Mucosa of descending colon (tissue), 3 donors: ENCODE results near the gene POR. TPM values are rescaled to one million over a fixed set of nuclear protein-coding genes. Genes with fewer than 3 reads are reported as not detected.
A peak's percentile ranks its signal among the peaks of the same experiment; 100 is the strongest.
"Not testable (repeated sequence)": the region's sequence is repeated elsewhere in the genome, so short reads cannot be mapped to it uniquely, and the experiment has no call there.

ENCODE experiments used
- ATAC-seq: fragments of 200-7000 bp; cut with Tn5 transposase; one replicate; pipeline ENCODE4 v1.9.1; 2020; ENCODE audit warnings: mild to moderate bottlenecking, moderate library complexity
- DNase-seq, 3 donors: peaks; one replicate each; pipeline ENCODE4 v3.0.0-alpha.2; 2020
- H3K36me3 ChIP-seq: fragments of 200-600 bp; one replicate; pipeline ENCODE4 v1.8.0; 2021; ENCODE audit warnings: low read depth, mild to moderate bottlenecking
- H3K4me1 ChIP-seq: fragments of 200-600 bp; one replicate; pipeline ENCODE4 v1.8.0; 2021; ENCODE audit warnings: low read depth, mild to moderate bottlenecking
- H3K4me3 ChIP-seq: fragments of 200-600 bp; one replicate; pipeline ENCODE4 v1.8.0; 2021; ENCODE audit warnings: mild to moderate bottlenecking
- H3K9me3 ChIP-seq: fragments of 200-600 bp; one replicate; pipeline ENCODE4 v1.8.0; 2021; ENCODE audit warnings: mild to moderate bottlenecking
- intact Hi-C, 2 donors: fragments of 100-400 bp; cut with DNase I in 1 of 2; cut with micrococcal nuclease in 1 of 2; formaldehyde crosslinking; loops; one replicate each; pipeline versions ENCODE4 v1.11.0 to v1.11.1; 2022; cut with DNase I, micrococcal nuclease
- total RNA-seq, 3 donors: library from RNA; stranded (reverse); fragmentation: NEBNext Ultra II Directional in 2 of 3; extraction: Animal tissue kit (Norgen Biotek cat#: 25700) in 2 of 3; gene quantifications; one replicate each; pipeline versions ENCODE4 v1.2.1 to v1.2.4, GENCODE V29; 2021 to 2023
- TF ChIP-seq, protein P1 (sequence below): fragments of 200-600 bp; IDR thresholded peaks from one replicate; pipeline ENCODE4 v1.8.0; 2022; ENCODE audit warnings: antibody characterized with exemption, mild to moderate bottlenecking
- donor health status: DM: no; HTN: no; CAD: no; lungs with moderate emphysema.
- donor health status: DM: no; HTN: no; CAD: no.
- donor health status: DM: no; HTN: yes; CAD: no.

POR gene
- total RNA-seq, 3 donors from 2014 or later, result 76.4 to 122 (median 118) TPM

DNA sequence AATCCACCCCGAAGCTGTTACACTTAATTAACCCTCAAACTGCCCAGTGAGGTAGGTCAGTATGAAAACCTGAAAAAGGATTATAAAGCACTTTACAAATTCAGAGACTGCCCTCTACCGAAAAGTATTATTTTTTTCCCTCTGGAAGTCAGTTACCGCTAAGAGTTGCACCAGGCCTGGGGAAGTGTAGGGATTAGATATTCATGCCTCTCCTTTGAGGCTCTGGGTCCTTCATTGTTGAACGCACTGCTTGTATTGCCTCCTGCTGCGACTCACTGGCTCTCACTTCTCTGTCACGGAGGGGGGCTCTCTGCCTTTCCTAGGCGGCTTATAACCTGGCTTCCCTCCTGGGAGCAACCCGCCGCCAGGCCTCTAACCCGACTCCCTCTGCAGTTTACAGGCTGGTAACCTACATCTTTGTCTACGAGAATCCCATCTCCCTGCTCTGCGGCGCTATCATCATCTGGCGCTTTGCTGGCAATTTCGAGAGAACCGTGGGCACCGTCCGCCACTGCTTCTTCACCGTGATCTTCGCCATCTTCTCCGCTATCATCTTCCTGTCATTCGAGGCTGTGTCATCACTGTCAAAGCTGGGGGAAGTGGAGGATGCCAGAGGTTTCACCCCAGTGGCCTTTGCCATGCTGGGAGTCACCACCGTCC lies 33.4 kb upstream of the POR start:
- peaks cover 26% of the 10 kb centered on the region for H3K4me1 ChIP-seq
- no peaks in the 10 kb centered on the region for H3K9me3 ChIP-seq
- DNase-seq (no peak), ATAC-seq (no peak)
- H3K4me3 ChIP-seq, result no peak overlapping the region
- TF ChIP-seq, protein P1, sequence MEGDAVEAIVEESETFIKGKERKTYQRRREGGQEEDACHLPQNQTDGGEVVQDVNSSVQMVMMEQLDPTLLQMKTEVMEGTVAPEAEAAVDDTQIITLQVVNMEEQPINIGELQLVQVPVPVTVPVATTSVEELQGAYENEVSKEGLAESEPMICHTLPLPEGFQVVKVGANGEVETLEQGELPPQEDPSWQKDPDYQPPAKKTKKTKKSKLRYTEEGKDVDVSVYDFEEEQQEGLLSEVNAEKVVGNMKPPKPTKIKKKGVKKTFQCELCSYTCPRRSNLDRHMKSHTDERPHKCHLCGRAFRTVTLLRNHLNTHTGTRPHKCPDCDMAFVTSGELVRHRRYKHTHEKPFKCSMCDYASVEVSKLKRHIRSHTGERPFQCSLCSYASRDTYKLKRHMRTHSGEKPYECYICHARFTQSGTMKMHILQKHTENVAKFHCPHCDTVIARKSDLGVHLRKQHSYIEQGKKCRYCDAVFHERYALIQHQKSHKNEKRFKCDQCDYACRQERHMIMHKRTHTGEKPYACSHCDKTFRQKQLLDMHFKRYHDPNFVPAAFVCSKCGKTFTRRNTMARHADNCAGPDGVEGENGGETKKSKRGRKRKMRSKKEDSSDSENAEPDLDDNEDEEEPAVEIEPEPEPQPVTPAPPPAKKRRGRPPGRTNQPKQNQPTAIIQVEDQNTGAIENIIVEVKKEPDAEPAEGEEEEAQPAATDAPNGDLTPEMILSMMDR, result no peak
- intact Hi-C loops, result no loop called here
- H3K36me3 ChIP-seq, result peaks cover 3% of the 10 kb centered on the region

DNA sequence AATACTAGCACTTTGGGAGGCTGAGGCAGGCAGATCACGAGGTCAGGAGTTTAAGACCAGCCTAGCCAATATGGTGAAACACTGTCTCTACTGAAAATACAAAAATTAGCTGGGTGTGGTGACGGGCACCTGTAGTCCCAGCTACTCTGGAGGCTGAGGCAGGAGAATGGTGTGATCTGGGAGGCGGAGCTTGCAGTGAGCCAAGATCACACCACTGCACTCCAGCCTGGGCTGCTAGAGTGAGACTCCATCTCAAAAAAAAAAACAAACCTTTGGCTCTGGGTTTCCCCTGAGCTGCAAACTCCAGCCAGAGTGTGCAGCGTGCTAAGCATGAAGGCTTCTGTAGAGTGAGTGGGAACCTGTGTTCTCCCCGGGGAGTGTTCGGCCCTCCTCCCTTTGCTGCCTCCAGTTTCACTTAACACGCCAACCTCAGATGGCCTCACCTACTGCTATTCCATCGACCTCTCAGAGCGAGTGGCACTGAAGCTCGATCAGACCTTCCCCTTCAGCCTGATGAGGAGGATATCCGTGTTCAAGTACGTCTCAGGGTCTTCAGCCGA lies 31.6 kb upstream of the POR start:
- H3K4me3 ChIP-seq, H3K9me3 ChIP-seq, DNase-seq, ATAC-seq, intact Hi-C loops, H3K36me3 ChIP-seq: not testable (repeated sequence)
- H3K4me1 ChIP-seq, result peaks cover 26% of the 10 kb centered on the region

DNA sequence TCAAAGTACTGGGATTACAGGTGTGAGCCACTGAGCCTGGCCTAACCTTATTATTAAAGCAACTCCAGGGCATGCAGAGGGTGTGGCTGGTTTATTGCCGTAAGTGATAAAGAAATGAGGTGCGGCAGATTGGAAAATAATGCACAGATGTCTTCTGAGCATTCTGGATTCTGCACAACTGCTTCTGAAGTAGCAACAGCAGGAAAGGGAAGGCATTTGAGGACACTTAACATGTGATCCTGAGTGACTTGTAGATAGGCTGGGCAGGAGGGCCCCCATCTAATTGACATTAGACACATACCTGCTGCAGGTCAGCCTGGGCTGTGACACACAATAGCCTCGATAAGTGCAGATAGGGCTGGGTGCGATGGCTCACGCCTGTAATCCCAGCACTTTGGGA lies 30.5 kb upstream of the POR start:
- peak; percentile 82 for ATAC-seq
- Histone ChIP-seq H3K36me3 (peaks cover 7% of the 10 kb centered on the region), H3K9me3 (no peaks in the 10 kb centered on the region), H3K4me1 (peaks cover 26% of the 10 kb centered on the region), H3K4me3 (no peak overlapping the region)
- peak in 1 of 3 donors; percentile 64 for DNase-seq
- intact Hi-C loops, result no loop called here
- TF ChIP-seq, protein P1, result no peak

DNA sequence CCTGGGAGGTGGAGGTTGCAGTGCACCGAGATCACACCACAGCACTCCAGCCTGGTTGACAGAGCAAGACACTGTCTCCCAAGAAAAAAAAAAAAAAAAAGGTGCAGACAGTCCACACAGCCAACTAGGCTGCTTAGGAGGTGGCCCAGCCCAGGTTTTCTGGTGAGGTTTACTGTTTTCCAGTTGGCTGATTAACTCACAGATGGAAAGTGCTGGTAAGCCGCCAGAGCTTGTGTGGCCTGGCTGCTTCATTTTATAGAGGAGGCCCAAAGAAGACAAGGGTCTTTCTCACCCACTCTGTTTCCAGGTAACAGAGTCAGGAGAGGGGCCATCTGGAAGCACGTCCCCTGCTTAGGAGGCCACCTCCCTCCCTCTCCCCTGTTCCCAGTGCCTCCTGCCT lies 29.9 kb upstream of the POR start:
- TF ChIP-seq, protein P1, result no peak
- no peak for DNase-seq
- Histone ChIP-seq H3K9me3 (no peaks in the 10 kb centered on the region), H3K36me3 (peaks cover 7% of the 10 kb centered on the region), H3K4me1 (peaks cover 21% of the 10 kb centered on the region), H3K4me3 (no peak overlapping the region)
- ATAC-seq, result no peak
- intact Hi-C loops, result no loop called here

DNA sequence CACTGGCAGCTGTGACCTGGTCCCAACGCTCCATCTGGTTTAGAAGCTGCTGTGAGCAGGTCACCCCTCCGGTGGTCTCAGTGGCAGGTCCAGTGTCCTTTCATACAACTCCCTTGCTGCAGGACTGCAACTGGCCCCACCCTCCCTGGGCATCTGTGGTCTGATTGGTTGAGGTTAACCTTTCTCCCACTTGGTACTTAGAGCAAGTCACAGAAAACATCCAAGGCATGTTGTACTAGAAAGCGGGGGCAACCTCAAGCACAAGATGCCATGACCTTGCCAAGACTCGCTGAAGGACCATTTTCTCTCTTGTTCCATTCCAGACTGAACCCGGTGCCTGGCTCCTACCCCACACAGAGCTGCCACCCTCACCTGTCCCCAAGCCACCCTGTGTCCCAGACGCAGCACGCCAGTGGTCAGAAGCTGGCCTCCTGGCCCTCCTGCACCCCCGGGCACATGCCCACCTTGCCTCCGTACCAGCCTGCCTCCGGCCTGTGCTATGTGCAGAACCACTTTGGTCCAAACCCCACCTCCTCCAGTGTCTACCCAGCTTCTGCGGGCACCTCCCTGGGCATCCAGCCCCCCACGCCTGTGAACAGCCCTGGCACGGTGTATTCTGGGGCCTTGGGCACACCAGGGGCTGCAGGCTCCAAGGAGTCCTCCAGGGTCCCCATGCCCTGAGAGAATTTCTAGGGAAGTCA lies 27.1 kb upstream of the POR start:
- intact Hi-C loops, result no loop called here
- no peak overlapping the region for H3K4me3 ChIP-seq
- TF ChIP-seq, protein P1, result no peak
- H3K4me1 ChIP-seq, result peaks cover 12% of the 10 kb centered on the region
- H3K36me3 ChIP-seq, result peaks cover 4% of the 10 kb centered on the region
- DNase-seq, result no peak
- H3K9me3 ChIP-seq, result no peaks in the 10 kb centered on the region
- ATAC-seq, result no peak
